H1 (cell line): ENCODE results near the gene FNDC11. TPM values are rescaled to one million over a fixed set of nuclear protein-coding genes. Genes with fewer than 3 reads are reported as not detected.

Source experiments
- CTCF ChIA-PET: fragments of 300-600 bp; sonication (Branson Sonifier 250); formaldehyde crosslinking; loops from one replicate; lab custom pipeline; 2021; ENCODE audit not compliant: partially characterized antibody; lab: Charles Lee
- POLR2A ChIA-PET: fragments of 300-600 bp; sonication (Branson Sonifier 250); formaldehyde crosslinking; loops from one replicate; lab custom pipeline; 2021; ENCODE audit warnings: inconsistent platforms; ENCODE audit not compliant: partially characterized antibody; lab: Charles Lee
- DNase-seq, 2 experiments: peaks; one replicate each; pipeline versions ENCODE4 v3.0.0 to v3.0.0-alpha.2; 2010 to 2022; ENCODE audit warnings: low spot score in 2 of 2, low read depth in 1 of 2, mixed read lengths in 1 of 2
- FAIRE-seq: peaks from 2 replicates; lab custom pipeline; 2011; peaks lifted over from hg19 to GRCh38; lab: Jason Lieb, UNC
- H2AFZ ChIP-seq: 2 replicates; pipeline ENCODE4 v1.8.1; 2012; ENCODE audit warnings: low read length, inconsistent platforms
- H2AK5ac ChIP-seq: 2 replicates; pipeline ENCODE4 v1.6.1; 2013; ENCODE audit warnings: low read depth, low read length
- H2BK120ac ChIP-seq: replicated peaks from 2 replicates; pipeline ENCODE3; 2013; ENCODE audit warnings: low read depth, low read length, inconsistent platforms
- H2BK12ac ChIP-seq: 2 replicates; pipeline ENCODE4 v1.6.1; 2013; ENCODE audit warnings: low read depth, low read length
- H2BK15ac ChIP-seq: 2 replicates; pipeline ENCODE4 v1.6.1; 2013; ENCODE audit warnings: low read length
- H2BK20ac ChIP-seq: 2 replicates; pipeline ENCODE4 v1.6.1; 2013; ENCODE audit warnings: low read length
- H2BK5ac ChIP-seq: 2 replicates; pipeline ENCODE4 v1.6.1; 2013; ENCODE audit warnings: low read depth, low read length
- H3K14ac ChIP-seq: 2 replicates; pipeline ENCODE4 v1.6.1; 2013; ENCODE audit warnings: inconsistent platforms; ENCODE audit not compliant: insufficient read length
- H3K18ac ChIP-seq: 2 replicates; pipeline ENCODE4 v1.6.1; 2013; ENCODE audit warnings: low read length; ENCODE audit errors: extremely low read depth
- H3K23ac ChIP-seq: 2 replicates; pipeline ENCODE4 v1.6.1; 2013; ENCODE audit warnings: inconsistent platforms; ENCODE audit not compliant: insufficient read length
- H3K23me2 ChIP-seq: 2 replicates; pipeline ENCODE4 v1.6.1; 2013; ENCODE audit warnings: low read depth, low read length
- H3K27ac ChIP-seq: 2 replicates; pipeline ENCODE4 v1.6.1; 2011; ENCODE audit warnings: low read depth, low read length, inconsistent platforms
- H3K27me3 ChIP-seq, 4 experiments: replicated peaks in 1 of 4; 1 replicate in 1 of 4; 2 replicates in 3 of 4; pipeline versions ENCODE4 v1.6.1 to v1.8.1; 2011 to 2013; ENCODE audit warnings: low read length in 3 of 4, mild to moderate bottlenecking in 3 of 4, inconsistent platforms in 2 of 4, mixed read lengths in 2 of 4, moderate library complexity in 1 of 4; ENCODE audit not compliant: control insufficient read depth in 3 of 4, insufficient read depth in 3 of 4; ENCODE audit errors: extremely low read depth in 1 of 4
- H3K36me3 ChIP-seq, 4 experiments: 2 replicates each; pipeline versions ENCODE4 v1.6.1 to v1.8.1; 2011 to 2013; ENCODE audit warnings: mild to moderate bottlenecking in 4 of 4, low read length in 3 of 4, moderate library complexity in 2 of 4, control low read depth in 1 of 4, inconsistent platforms in 1 of 4; ENCODE audit not compliant: insufficient read depth in 4 of 4, control insufficient read depth in 2 of 4
- H3K4ac ChIP-seq: replicated peaks from 2 replicates; pipeline ENCODE3; 2013; ENCODE audit warnings: low read length, low read depth, mixed read lengths, inconsistent platforms; ENCODE audit not compliant: insufficient read length
- H3K4me1 ChIP-seq, 4 experiments: replicated peaks in 1 of 4; 1 replicate in 1 of 4; 2 replicates in 3 of 4; pipeline versions ENCODE4 v1.6.1 to v1.8.1; 2011 to 2013; ENCODE audit warnings: low read length in 3 of 4, inconsistent platforms in 2 of 4, mixed read lengths in 1 of 4; ENCODE audit not compliant: insufficient read depth in 4 of 4, control insufficient read depth in 3 of 4
- H3K4me2 ChIP-seq, 2 experiments: 2 replicates each; pipeline versions ENCODE4 v1.6.1 to v1.8.1; 2011 to 2013; ENCODE audit warnings: low read depth in 2 of 2, low read length in 2 of 2, control low read depth in 1 of 2, inconsistent platforms in 1 of 2, mild to moderate bottlenecking in 1 of 2; ENCODE audit not compliant: insufficient read depth in 1 of 2
- H3K4me3 ChIP-seq, 4 experiments: fragments of 200-600, 300-600 bp in 1 of 4; sonication (generic), shearing (Covaris generic), sonication (Bioruptor Twin) in 1 of 4; 2 replicates each; pipeline versions ENCODE4 v1.5.1 to v1.8.1; 2011 to 2016; ENCODE audit warnings: low read length in 4 of 4, low read depth in 3 of 4, control low read depth in 2 of 4, inconsistent platforms in 2 of 4, mild to moderate bottlenecking in 2 of 4, mixed read lengths in 1 of 4, moderate library complexity in 1 of 4; ENCODE audit not compliant: insufficient read depth in 2 of 4; ENCODE audit errors: extremely low read depth in 1 of 4
- H3K56ac ChIP-seq: replicated peaks from 2 replicates; pipeline ENCODE3; 2013; ENCODE audit warnings: low read depth, mild to moderate bottlenecking, mixed read lengths, low read length, inconsistent platforms; ENCODE audit not compliant: insufficient read length
- H3K79me1 ChIP-seq: 2 replicates; pipeline ENCODE4 v1.6.1; 2013; ENCODE audit warnings: low read depth, low read length, control low read depth
- H3K79me2 ChIP-seq, 2 experiments: 2 replicates each; pipeline versions ENCODE4 v1.6.1 to v1.8.1; 2012 to 2013; ENCODE audit warnings: low read length in 2 of 2, mild to moderate bottlenecking in 2 of 2, inconsistent platforms in 1 of 2; ENCODE audit not compliant: insufficient read depth in 2 of 2, control insufficient read depth in 1 of 2
- H3K9ac ChIP-seq, 4 experiments: replicated peaks in 1 of 4; 1 replicate in 1 of 4; 2 replicates in 3 of 4; pipeline versions ENCODE4 v1.6.1 to v1.8.1; 2011 to 2013; ENCODE audit warnings: low read depth in 3 of 4, low read length in 3 of 4, control low read depth in 2 of 4, mild to moderate bottlenecking in 2 of 4, moderate library complexity in 2 of 4, inconsistent platforms in 1 of 4; ENCODE audit errors: extremely low read depth in 1 of 4
- H3K9me3 ChIP-seq, 2 experiments: 2 replicates each; pipeline versions ENCODE4 v1.6.1 to v1.8.1; 2012 to 2013; ENCODE audit warnings: mild to moderate bottlenecking in 2 of 2, moderate library complexity in 2 of 2, control low read depth in 1 of 2, inconsistent platforms in 1 of 2, low read depth in 1 of 2, low read length in 1 of 2, mixed read lengths in 1 of 2; ENCODE audit not compliant: insufficient read depth in 2 of 2
- H4K20me1 ChIP-seq, 2 experiments: replicated peaks in 1 of 2; 2 replicates each; pipeline versions ENCODE3 to v1.8.1; 2011 to 2013; ENCODE audit warnings: inconsistent platforms in 2 of 2, low read length in 2 of 2, mild to moderate bottlenecking in 1 of 2; ENCODE audit not compliant: insufficient read depth in 2 of 2, control insufficient read depth in 1 of 2
- H4K5ac ChIP-seq: 2 replicates; pipeline ENCODE4 v1.6.1; 2013; ENCODE audit warnings: low read length, low read depth, mixed read lengths, inconsistent platforms; ENCODE audit not compliant: insufficient read length
- H4K8ac ChIP-seq: 2 replicates; pipeline ENCODE4 v1.8.0; 2013; ENCODE audit warnings: mild to moderate bottlenecking, moderate library complexity, low read length, inconsistent platforms; ENCODE audit not compliant: insufficient read depth; ENCODE audit errors: extremely low read depth
- H4K91ac ChIP-seq: replicated peaks from 2 replicates; pipeline ENCODE3; 2013; ENCODE audit warnings: low read length, mixed read lengths, inconsistent platforms; ENCODE audit not compliant: insufficient read length
- EGR1 ChIP-seq: IDR thresholded peaks from 2 replicates; pipeline ENCODE4 v1.6.1; 2011; ENCODE audit warnings: low read depth, low read length, borderline replicate concordance
- EZH2 ChIP-seq: fragments of 200-600 bp; sonication (generic); IDR thresholded peaks from 2 replicates; pipeline ENCODE4 v1.7.1; 2012; ENCODE audit warnings: low read depth, mild to moderate bottlenecking, moderate library complexity, low read length, inconsistent platforms; ENCODE audit not compliant: severe bottlenecking
- FOSL1 ChIP-seq: IDR thresholded peaks from 2 replicates; pipeline ENCODE4 v1.6.1; 2011; ENCODE audit warnings: mild to moderate bottlenecking, low read depth, low read length, moderate library complexity; ENCODE audit not compliant: insufficient read depth
- GABPA ChIP-seq: IDR thresholded peaks from 2 replicates; pipeline ENCODE4 v1.6.1; 2011; ENCODE audit warnings: mild to moderate bottlenecking, low read length, moderate library complexity, borderline replicate concordance; ENCODE audit not compliant: insufficient read depth
- KDM5A ChIP-seq: fragments of 200-600 bp; IDR thresholded peaks from 2 replicates; pipeline ENCODE4 v1.7.1; 2012; ENCODE audit warnings: mild to moderate bottlenecking, low read length, inconsistent platforms, mixed read lengths
- RNF2 ChIP-seq: fragments of 200-900, 300-1000 bp; sonication (generic); IDR thresholded peaks from 2 replicates; pipeline ENCODE4 v1.7.1; 2016; ENCODE audit warnings: borderline replicate concordance, low read depth, mild to moderate bottlenecking, antibody characterized with exemption, low read length; ENCODE audit not compliant: poor library complexity, severe bottlenecking; ENCODE audit errors: missing control alignments
- SIRT6 ChIP-seq: IDR thresholded peaks from one replicate; pipeline ENCODE4 v1.7.1; 2012; ENCODE audit warnings: low read length, inconsistent platforms
- WGBS, 2 experiments: shearing (Covaris generic) in 1 of 2; methylation state at CpG; one replicate each; pipeline versions ENCODE4 v1.1.6 to v1.1.7; 2013 to 2015; ENCODE audit warnings: low lambda C conversion rate in 2 of 2, mixed read lengths in 2 of 2, inconsistent platforms in 1 of 2, low coverage in 1 of 2, missing lambda C conversion rate in 1 of 2; ENCODE audit not compliant: insufficient replicate concordance in 2 of 2, insufficient coverage in 1 of 2, insufficient read length in 1 of 2; ENCODE audit errors: extremely low coverage in 1 of 2, missing lambda C conversion rate in 1 of 2; 5-methylcytosine and 5-hydroxymethylcytosine counted together
- polyA plus RNA-seq, 7 experiments: library from polyadenylated mRNA; depleted of rRNA in 3 of 7; stranded (reverse) in 5 of 7; unstranded in 2 of 7; fragments of >200 nt in 5 of 7; fragments of 200-250 nt in 2 of 7; gene quantifications; 1 replicate in 5 of 7; 2 replicates in 1 of 7; 4 replicates in 1 of 7; pipeline versions ENCODE4 v1.2.1 to v1.2.3, GENCODE V29; 2011 to 2013; ENCODE audit warnings: missing spikeins in 2 of 7, mixed read lengths in 2 of 7
- total RNA-seq: library from RNA; stranded (reverse); fragmentation: NEBNext Ultra II Directional; extraction: Animal tissue kit (Norgen Biotek cat#: 25700); gene quantifications from 2 replicates; pipeline ENCODE4 v1.2.1, GENCODE V29; 2021
- TF ChIP-seq, protein P1 (sequence below), 3 experiments: IDR thresholded peaks; 1 replicate in 2 of 3; 2 replicates in 1 of 3; pipeline versions ENCODE4 v1.5.1 to v1.6.1; 2011; ENCODE audit warnings: low read length in 3 of 3, mild to moderate bottlenecking in 3 of 3, inconsistent platforms in 2 of 3, low read depth in 1 of 3, moderate library complexity in 1 of 3; ENCODE audit not compliant: insufficient read depth in 1 of 3; ENCODE audit errors: control extremely low read depth in 1 of 3

The FNDC11 gene
- total and polyA plus RNA-seq, 2 of the 8 experiments (the other 6 are each of a cell fraction or from before 2014, with no cell fraction given) = 2.6 to 8.8 TPM

DNA sequence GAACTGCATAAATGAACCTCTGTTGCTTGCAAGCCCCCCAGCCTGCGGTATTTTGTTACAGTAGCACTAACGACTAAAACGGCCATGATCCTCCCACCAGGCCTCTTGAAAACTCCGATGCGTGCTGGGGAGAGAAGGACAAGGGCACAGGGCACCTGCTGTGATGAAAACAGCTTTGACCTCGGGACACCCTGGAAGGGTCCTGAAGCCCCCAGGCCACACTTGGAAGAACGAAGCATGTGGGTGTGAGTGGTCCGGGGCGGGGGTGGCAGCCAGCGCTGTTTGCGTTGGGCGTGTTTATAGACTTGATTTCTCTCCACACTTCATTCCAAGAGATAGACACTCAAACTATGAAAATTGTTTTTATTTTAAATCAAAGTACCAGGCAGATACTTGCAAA, 33.3 kb downstream of the FNDC11 start:
- H2AK5ac ChIP-seq = no peak overlapping the region
- H3K4ac ChIP-seq = no peak overlapping the region
- no peak overlapping the region for H3K27ac ChIP-seq
- no peak overlapping the region for H2BK20ac ChIP-seq
- no peak overlapping the region for H3K4me2 ChIP-seq
- peak overlapping the region; percentile 25; the same call in 1 of the 2 replicates for H4K8ac ChIP-seq
- no peaks in the 10 kb centered on the region for H3K4me1 ChIP-seq
- H3K9me3 ChIP-seq = no peaks in the 10 kb centered on the region
- H3K36me3 ChIP-seq = peaks cover 0 to 16% (median 10%) of the 10 kb centered on the region in 4 experiments; a peak in 7 of 8 replicates
- no peak overlapping the region for H4K5ac ChIP-seq
- no peak overlapping the region for H2BK12ac ChIP-seq
- no peak overlapping the region for H2BK15ac ChIP-seq
- no peaks in the 10 kb centered on the region for H3K27me3 ChIP-seq
- DNase-seq (no peak), FAIRE-seq (no peak)
- WGBS, 2 experiments = 91% methylated on average over 12 of the region's 12 CpGs; no CpG with 5 or more reads in 1 of the 2 experiments
- H3K23me2 ChIP-seq = no peaks in the 10 kb centered on the region
- H3K56ac ChIP-seq = no peak overlapping the region
- no peak overlapping the region for H3K4me3 ChIP-seq
- no peaks in the 10 kb centered on the region for H3K79me2 ChIP-seq
- H3K14ac ChIP-seq = no peak overlapping the region
- CTCF ChIA-PET = no interaction called here
- no peak overlapping the region for H3K18ac ChIP-seq
- no peak overlapping the region for H2BK120ac ChIP-seq
- TF ChIP-seq, protein P1, sequence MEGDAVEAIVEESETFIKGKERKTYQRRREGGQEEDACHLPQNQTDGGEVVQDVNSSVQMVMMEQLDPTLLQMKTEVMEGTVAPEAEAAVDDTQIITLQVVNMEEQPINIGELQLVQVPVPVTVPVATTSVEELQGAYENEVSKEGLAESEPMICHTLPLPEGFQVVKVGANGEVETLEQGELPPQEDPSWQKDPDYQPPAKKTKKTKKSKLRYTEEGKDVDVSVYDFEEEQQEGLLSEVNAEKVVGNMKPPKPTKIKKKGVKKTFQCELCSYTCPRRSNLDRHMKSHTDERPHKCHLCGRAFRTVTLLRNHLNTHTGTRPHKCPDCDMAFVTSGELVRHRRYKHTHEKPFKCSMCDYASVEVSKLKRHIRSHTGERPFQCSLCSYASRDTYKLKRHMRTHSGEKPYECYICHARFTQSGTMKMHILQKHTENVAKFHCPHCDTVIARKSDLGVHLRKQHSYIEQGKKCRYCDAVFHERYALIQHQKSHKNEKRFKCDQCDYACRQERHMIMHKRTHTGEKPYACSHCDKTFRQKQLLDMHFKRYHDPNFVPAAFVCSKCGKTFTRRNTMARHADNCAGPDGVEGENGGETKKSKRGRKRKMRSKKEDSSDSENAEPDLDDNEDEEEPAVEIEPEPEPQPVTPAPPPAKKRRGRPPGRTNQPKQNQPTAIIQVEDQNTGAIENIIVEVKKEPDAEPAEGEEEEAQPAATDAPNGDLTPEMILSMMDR (IDR thresholded peaks at IDR 0.05; ENCODE audit: control extremely low read depth in 1 of 3, insufficient read depth in 1 of 3, low read depth in 1 of 3, low read length in 3 of 3) = no peak
- TF ChIP-seq RNF2 (no peak), SIRT6 (no peak), GABPA (no peak), FOSL1 (no peak), KDM5A (no peak), EGR1 (no peak), EZH2 (no peak)
- POLR2A ChIA-PET = interaction anchor here (1.1 kb wide), 1 partner anchor 17 kb away, joined by 5 read pairs; no protein-coding TSS in a partner anchor
- no peak overlapping the region for H3K23ac ChIP-seq
- H3K9ac ChIP-seq = no peak overlapping the region
- H2AFZ ChIP-seq = no peak overlapping the region
- H4K91ac ChIP-seq = no peak overlapping the region
- peaks cover 0 to 10% of the 10 kb centered on the region in 2 experiments for H4K20me1 ChIP-seq
- H2BK5ac ChIP-seq = no peak overlapping the region
- H3K79me1 ChIP-seq = no peaks in the 10 kb centered on the region
